ENCODE measurements around the gene MMD.

GRCh38 chr17:55463600-55463999 lies 42.0 kb upstream of the MMD start:
- no peak for TF ChIP-seq CTCF (conservative IDR thresholded peaks at IDR 0.05; ENCODE audit: low read length)
- TF ChIP-seq EZH2phosphoT487 (IDR thresholded peaks at IDR 0.05; ENCODE audit: borderline replicate concordance), result no peak

All from Loucy (cell line).